GM12878 (cell line): ENCODE data around the gene LGALS1. TPM values are rescaled to one million over a fixed set of nuclear protein-coding genes. Genes with fewer than 3 reads are reported as not detected.

ENCODE experiments used
- ATAC-seq: fragments of 200-7000 bp; cut with Tn5 transposase; 3 replicates; pipeline ENCODE4 v1.9.1; 2020; ENCODE audit warnings: mild to moderate bottlenecking, moderate library complexity
- BruUV-seq: library from RNA; stranded (reverse); fragments of 400-500 nt; replicated peaks from 2 replicates; lab custom pipeline; 2021; lab: Mats Ljungman, UMichigan
- CTCF ChIA-PET: fragments of 300-600 bp; sonication (Branson Sonifier 250); formaldehyde crosslinking; extraction: SDS; loops from one replicate; lab custom pipeline; 2021; ENCODE audit warnings: inconsistent platforms; lab: Yijun Ruan, JAX
- POLR2A ChIA-PET: fragments of 350-600 bp; formaldehyde crosslinking; extraction: SDS; loops from one replicate; lab custom pipeline; 2021; ENCODE audit warnings: inconsistent platforms; lab: Charles Lee
- RAD21 ChIA-PET: fragments of 300-600 bp; sonication (Branson Sonifier 250); formaldehyde crosslinking; loops from one replicate; lab custom pipeline; 2023; ENCODE audit warnings: antibody characterized with exemption; ENCODE audit not compliant: unreplicated experiment; lab: Charles Lee
- SMC1A ChIA-PET: fragments of 300-600 bp; sonication (Branson Sonifier 250); formaldehyde crosslinking; loops from one replicate; lab custom pipeline; 2023; ENCODE audit not compliant: unreplicated experiment, uncharacterized antibody; lab: Charles Lee
- DNase-seq: peaks from one replicate; pipeline ENCODE4 v3.0.0-alpha.2; 2011; ENCODE audit warnings: low read depth, low spot score
- FAIRE-seq: peaks from 3 replicates; lab custom pipeline; 2011; peaks lifted over from hg19 to GRCh38; lab: Jason Lieb, UNC
- H2AFZ ChIP-seq: 2 replicates; pipeline ENCODE4 v1.6.0; 2011; ENCODE audit warnings: low read depth, low read length, control low read depth; ENCODE audit not compliant: control insufficient read depth
- H3K27ac ChIP-seq: 2 replicates; pipeline ENCODE4 v1.5.1; 2011; ENCODE audit warnings: control low read depth; ENCODE audit not compliant: control insufficient read depth, insufficient read depth
- H3K27me3 ChIP-seq, 2 experiments: replicated peaks in 1 of 2; 2 replicates each; pipeline versions ENCODE4 v1.6.0 to v1.6.1; 2011; ENCODE audit warnings: low read length in 1 of 2; ENCODE audit not compliant: control insufficient read depth in 2 of 2, insufficient read depth in 2 of 2
- H3K36me3 ChIP-seq, 2 experiments: 2 replicates each; pipeline ENCODE4 v1.5.1; 2011; ENCODE audit warnings: low read length in 1 of 2; ENCODE audit not compliant: control insufficient read depth in 2 of 2, insufficient read depth in 2 of 2
- H3K4me1 ChIP-seq: 2 replicates; pipeline ENCODE4 v1.6.1; 2011; ENCODE audit warnings: mild to moderate bottlenecking, low read length, moderate library complexity, mixed read lengths; ENCODE audit not compliant: control insufficient read depth, insufficient read depth
- H3K4me2 ChIP-seq: 2 replicates; pipeline ENCODE4 v1.6.0; 2011; ENCODE audit warnings: control low read depth; ENCODE audit not compliant: control insufficient read depth, insufficient read depth
- H3K4me3 ChIP-seq: fragments of 200-600 bp; sonication (generic); 2 replicates; pipeline ENCODE4 v1.5.1; 2016
- H3K79me2 ChIP-seq: 2 replicates; pipeline ENCODE4 v1.6.0; 2011; ENCODE audit warnings: low read length; ENCODE audit not compliant: control insufficient read depth, insufficient read depth
- H3K9ac ChIP-seq: 2 replicates; pipeline ENCODE4 v1.8.0; 2011; ENCODE audit warnings: low read length, control low read depth, mixed read lengths; ENCODE audit not compliant: control insufficient read depth, insufficient read depth
- H3K9me3 ChIP-seq: replicated peaks from 3 replicates; pipeline ENCODE4 v1.5.1; 2011; ENCODE audit warnings: mild to moderate bottlenecking, low read length; ENCODE audit not compliant: control insufficient read depth, insufficient read depth
- H4K20me1 ChIP-seq: 2 replicates; pipeline ENCODE4 v1.6.0; 2011; ENCODE audit not compliant: control insufficient read depth, insufficient read depth
- CREB1 ChIP-seq: IDR thresholded peaks from 2 replicates; pipeline ENCODE4 v1.6.1; 2012; ENCODE audit warnings: low read depth, mild to moderate bottlenecking, inconsistent platforms
- DPF2 ChIP-seq: fragments of 450-650 bp; IDR thresholded peaks from 2 replicates; pipeline ENCODE4 v1.6.1; 2017; ENCODE audit warnings: mild to moderate bottlenecking
- EGR1 ChIP-seq, 2 experiments: IDR thresholded peaks; 1 replicate in 1 of 2; 2 replicates in 1 of 2; pipeline ENCODE4 v1.6.1; 2011 to 2012; ENCODE audit warnings: low read depth in 2 of 2, low read length in 2 of 2, borderline replicate concordance in 1 of 2, mild to moderate bottlenecking in 1 of 2, moderate library complexity in 1 of 2
- FOXK2 ChIP-seq: fragments of 450-650 bp; IDR thresholded peaks from 2 replicates; pipeline ENCODE4 v1.6.1; 2017; ENCODE audit warnings: mild to moderate bottlenecking, moderate library complexity
- HDGF ChIP-seq: fragments of 450-650 bp; IDR thresholded peaks from 2 replicates; pipeline ENCODE4 v1.6.1; 2016; ENCODE audit warnings: antibody characterized with exemption
- JUND ChIP-seq: IDR thresholded peaks from 2 replicates; pipeline ENCODE4 v1.6.1; 2012; ENCODE audit warnings: low read depth, mild to moderate bottlenecking, low read length, improper control_type of control experiment, moderate library complexity
- KAT2A ChIP-seq: conservative IDR thresholded peaks from 2 replicates; pipeline ENCODE4 v1.6.1; 2011; ENCODE audit warnings: low read depth, low read length; ENCODE audit not compliant: control insufficient read depth
- MTA3 ChIP-seq: IDR thresholded peaks from 2 replicates; pipeline ENCODE4 v1.6.1; 2012; ENCODE audit warnings: low read length, inconsistent platforms, borderline replicate concordance
- RFX5 ChIP-seq: IDR thresholded peaks from 2 replicates; pipeline ENCODE4 v1.6.1; 2011; ENCODE audit warnings: low read depth, low read length, improper control_type of control experiment
- RUNX3 ChIP-seq: IDR thresholded peaks from 2 replicates; pipeline ENCODE4 v1.6.1; 2012; ENCODE audit warnings: low read length, inconsistent platforms
- SRF ChIP-seq, 2 experiments: IDR thresholded peaks; 2 replicates each; pipeline ENCODE4 v1.6.1; 2011; ENCODE audit warnings: low read depth in 2 of 2, low read length in 2 of 2, mild to moderate bottlenecking in 1 of 2, moderate library complexity in 1 of 2
- YY1 ChIP-seq: IDR thresholded peaks from 2 replicates; pipeline ENCODE4 v1.6.1; 2011; ENCODE audit warnings: low read depth, mild to moderate bottlenecking, low read length
- ZNF207 ChIP-seq: fragments of 450-650 bp; IDR thresholded peaks from 2 replicates; pipeline ENCODE4 v1.6.1; 2014; ENCODE audit warnings: antibody characterized with exemption, mild to moderate bottlenecking, borderline replicate concordance
- ZZZ3 ChIP-seq: IDR thresholded peaks from 2 replicates; pipeline ENCODE4 v1.6.1; 2011; ENCODE audit warnings: low read depth; ENCODE audit not compliant: control insufficient read depth, insufficient read length
- WGBS: methylation state at CpG from one replicate; pipeline ENCODE4 v1.1.6; 2016; ENCODE audit warnings: low lambda C conversion rate; ENCODE audit not compliant: insufficient replicate concordance, insufficient coverage; ENCODE audit errors: missing lambda C conversion rate; 5-methylcytosine and 5-hydroxymethylcytosine counted together
- in situ Hi-C: fragments of 300-500 bp; cut with MboI; formaldehyde crosslinking; loops from 9 replicates; pipeline ENCODE4 v1.14.3; 2018; ENCODE audit warnings: mixed read lengths
- intact Hi-C: fragments of 100-400 bp; cut with micrococcal nuclease; formaldehyde crosslinking; loops from one replicate; pipeline ENCODE4 v1.14.2; 2022; ENCODE audit not compliant: unreplicated experiment
- polyA plus RNA-seq, 11 experiments: library from polyadenylated mRNA; depleted of rRNA in 4 of 11; unstranded in 6 of 11; stranded (reverse) in 5 of 11; fragments of >200 nt; fragmentation: Nextera tagmentation in 4 of 11; fragmentation: Illumina TruSeq in 1 of 11; extraction: Ambion mirVana in 4 of 11; extraction: Trizol in 1 of 11; gene quantifications; 1 replicate in 1 of 11; 2 replicates in 10 of 11; pipeline versions ENCODE4 v1.2.1 to v1.2.3, GENCODE V29; 2011 to 2016; ENCODE audit warnings: inconsistent platforms in 2 of 11, missing spikeins in 2 of 11, low read depth in 1 of 11
- total RNA-seq, 4 experiments: library from RNA; depleted of rRNA in 3 of 4; stranded (reverse); fragments of >200 nt in 3 of 4; fragmentation: Illumina TruSeq in 1 of 4; extraction: Trizol in 1 of 4; gene quantifications; 2 replicates each; pipeline versions ENCODE4 v1.2.1 to v1.2.3, GENCODE V29; 2013 to 2021
- TF ChIP-seq, protein P1 (sequence below): fragments of 450-650 bp; IDR thresholded peaks from 2 replicates; pipeline ENCODE4 v1.6.1; 2017; ENCODE audit warnings: mild to moderate bottlenecking, moderate library complexity
- TF ChIP-seq, protein P2 (sequence below): IDR thresholded peaks from 2 replicates; pipeline ENCODE4 v1.6.1; 2011; ENCODE audit warnings: mild to moderate bottlenecking, low read depth, low read length, moderate library complexity; ENCODE audit not compliant: insufficient replicate concordance

Gene LGALS1
- total and polyA plus RNA-seq, 10 of the 15 experiments (the other 5 are each of a cell fraction or from before 2014, with no cell fraction given) = 312 to 1,889 (median 706) TPM

DNA sequence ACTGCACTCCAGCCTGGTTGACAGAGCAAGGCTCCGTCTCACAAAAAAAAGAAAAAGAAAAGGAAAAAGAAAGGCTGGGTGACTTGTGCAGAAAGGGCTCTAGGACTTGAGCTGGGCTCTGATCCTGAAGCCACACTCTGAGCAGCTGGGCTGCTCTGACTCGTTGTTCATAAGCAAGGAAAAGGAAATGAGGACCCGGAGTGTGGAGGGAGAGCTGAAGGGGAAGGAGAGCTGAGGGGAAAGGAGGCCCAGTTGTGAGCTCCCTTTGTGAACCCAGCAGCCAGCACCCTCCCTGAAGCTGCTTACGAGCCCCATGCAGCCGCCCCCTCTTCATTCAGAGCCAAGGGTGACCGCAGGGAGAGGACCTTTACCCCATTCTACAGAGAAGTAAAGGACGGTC, 48.3 kb upstream of the LGALS1 start:
- peak overlapping the region; percentile 69 for H3K4me2 ChIP-seq
- SMC1A ChIA-PET = interaction anchor here (0.9 to 5.9 kb wide), 14 partner anchors 8 to 57 kb away, joined by 3 to 69 read pairs (median 5); partner anchors contain the start of genes GGA1, PDXP and SH3BP1
- 76% methylated on average over 6 of the region's 7 CpGs for WGBS
- H4K20me1 ChIP-seq = no peaks in the 10 kb centered on the region
- TF ChIP-seq, protein P1, sequence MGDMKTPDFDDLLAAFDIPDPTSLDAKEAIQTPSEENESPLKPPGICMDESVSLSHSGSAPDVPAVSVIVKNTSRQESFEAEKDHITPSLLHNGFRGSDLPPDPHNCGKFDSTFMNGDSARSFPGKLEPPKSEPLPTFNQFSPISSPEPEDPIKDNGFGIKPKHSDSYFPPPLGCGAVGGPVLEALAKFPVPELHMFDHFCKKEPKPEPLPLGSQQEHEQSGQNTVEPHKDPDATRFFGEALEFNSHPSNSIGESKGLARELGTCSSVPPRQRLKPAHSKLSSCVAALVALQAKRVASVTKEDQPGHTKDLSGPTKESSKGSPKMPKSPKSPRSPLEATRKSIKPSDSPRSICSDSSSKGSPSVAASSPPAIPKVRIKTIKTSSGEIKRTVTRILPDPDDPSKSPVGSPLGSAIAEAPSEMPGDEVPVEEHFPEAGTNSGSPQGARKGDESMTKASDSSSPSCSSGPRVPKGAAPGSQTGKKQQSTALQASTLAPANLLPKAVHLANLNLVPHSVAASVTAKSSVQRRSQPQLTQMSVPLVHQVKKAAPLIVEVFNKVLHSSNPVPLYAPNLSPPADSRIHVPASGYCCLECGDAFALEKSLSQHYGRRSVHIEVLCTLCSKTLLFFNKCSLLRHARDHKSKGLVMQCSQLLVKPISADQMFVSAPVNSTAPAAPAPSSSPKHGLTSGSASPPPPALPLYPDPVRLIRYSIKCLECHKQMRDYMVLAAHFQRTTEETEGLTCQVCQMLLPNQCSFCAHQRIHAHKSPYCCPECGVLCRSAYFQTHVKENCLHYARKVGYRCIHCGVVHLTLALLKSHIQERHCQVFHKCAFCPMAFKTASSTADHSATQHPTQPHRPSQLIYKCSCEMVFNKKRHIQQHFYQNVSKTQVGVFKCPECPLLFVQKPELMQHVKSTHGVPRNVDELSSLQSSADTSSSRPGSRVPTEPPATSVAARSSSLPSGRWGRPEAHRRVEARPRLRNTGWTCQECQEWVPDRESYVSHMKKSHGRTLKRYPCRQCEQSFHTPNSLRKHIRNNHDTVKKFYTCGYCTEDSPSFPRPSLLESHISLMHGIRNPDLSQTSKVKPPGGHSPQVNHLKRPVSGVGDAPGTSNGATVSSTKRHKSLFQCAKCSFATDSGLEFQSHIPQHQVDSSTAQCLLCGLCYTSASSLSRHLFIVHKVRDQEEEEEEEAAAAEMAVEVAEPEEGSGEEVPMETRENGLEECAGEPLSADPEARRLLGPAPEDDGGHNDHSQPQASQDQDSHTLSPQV = no peak
- TF ChIP-seq ZNF207 (no peak), JUND (no peak), DPF2 (no peak), KAT2A (no peak), RUNX3 (no peak), CREB1 (no peak), ZZZ3 (no peak), HDGF (no peak), MTA3 (no peak), RFX5 (no peak), YY1 (no peak), SRF (IDR thresholded peaks at IDR 0.05; ENCODE audit: low read depth in 2 of 2, low read length in 2 of 2) (no peak), EGR1 (IDR thresholded peaks at IDR 0.05; ENCODE audit: borderline replicate concordance in 1 of 2, low read depth in 2 of 2, low read length in 2 of 2) (no peak), FOXK2 (no peak)
- TF ChIP-seq, protein P2, sequence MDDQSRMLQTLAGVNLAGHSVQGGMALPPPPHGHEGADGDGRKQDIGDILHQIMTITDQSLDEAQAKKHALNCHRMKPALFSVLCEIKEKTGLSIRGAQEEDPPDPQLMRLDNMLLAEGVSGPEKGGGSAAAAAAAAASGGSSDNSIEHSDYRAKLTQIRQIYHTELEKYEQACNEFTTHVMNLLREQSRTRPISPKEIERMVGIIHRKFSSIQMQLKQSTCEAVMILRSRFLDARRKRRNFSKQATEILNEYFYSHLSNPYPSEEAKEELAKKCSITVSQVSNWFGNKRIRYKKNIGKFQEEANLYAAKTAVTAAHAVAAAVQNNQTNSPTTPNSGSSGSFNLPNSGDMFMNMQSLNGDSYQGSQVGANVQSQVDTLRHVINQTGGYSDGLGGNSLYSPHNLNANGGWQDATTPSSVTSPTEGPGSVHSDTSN = no peak
- TF ChIP-seq, all 136 proteins: peak for 0
- no peaks in the 10 kb centered on the region for H3K27me3 ChIP-seq
- peak overlapping the region; percentile 60 for H3K27ac ChIP-seq
- ATAC-seq (peak; percentile 4), DNase-seq (no peak), FAIRE-seq (no peak)
- ChIA-PET CTCF (interaction anchor here (0.6 to 14.9 kb wide), 7 partner anchors 9 to 397 kb away, joined by 3 to 275 read pairs (median 63); partner anchors contain the start of genes GGA1, LGALS1, NOL12 and PDXP), RAD21 (interaction anchor here (0.8 to 7.1 kb wide), 8 partner anchors 10 to 54 kb away, joined by 3 to 76 read pairs (median 10); partner anchors contain the start of genes LGALS1, PDXP and SH3BP1), POLR2A (interaction anchor here (0.6 to 5.0 kb wide), 13 partner anchors 9 to 217 kb away, joined by 3 to 45 read pairs (median 4); partner anchors contain the start of genes ANKRD54, GGA1, LGALS1 and PDXP)
- BruUV-seq = no TSS peak
- peaks cover 30% of the 10 kb centered on the region for H3K4me1 ChIP-seq
- H3K79me2 ChIP-seq = no peaks in the 10 kb centered on the region
- intact Hi-C loops = no loop called here
- no peaks in the 10 kb centered on the region for H3K9me3 ChIP-seq
- in situ Hi-C loops = loop anchor here (5.0 kb wide), 1 partner anchor 55 kb away; no protein-coding TSS in a partner anchor
- no peak overlapping the region for H3K4me3 ChIP-seq
- peaks cover 14 to 17% of the 10 kb centered on the region in 2 experiments; a peak in 3 of 4 replicates for H3K36me3 ChIP-seq
- H3K9ac ChIP-seq = no peak overlapping the region
- no peak overlapping the region for H2AFZ ChIP-seq
